ENCODE measurements around the gene CBX8. TPM values are rescaled to one million over a fixed set of nuclear protein-coding genes. Genes with fewer than 3 reads are reported as not detected.
A peak's percentile ranks its signal among the peaks of the same experiment; 100 is the strongest.

Gene CBX8
- total and polyA plus RNA-seq, 2 of the 13 experiments (the other 11 are each of a cell fraction or from before 2014, with no cell fraction given) = 0.34 to 12.6 TPM

DNA sequence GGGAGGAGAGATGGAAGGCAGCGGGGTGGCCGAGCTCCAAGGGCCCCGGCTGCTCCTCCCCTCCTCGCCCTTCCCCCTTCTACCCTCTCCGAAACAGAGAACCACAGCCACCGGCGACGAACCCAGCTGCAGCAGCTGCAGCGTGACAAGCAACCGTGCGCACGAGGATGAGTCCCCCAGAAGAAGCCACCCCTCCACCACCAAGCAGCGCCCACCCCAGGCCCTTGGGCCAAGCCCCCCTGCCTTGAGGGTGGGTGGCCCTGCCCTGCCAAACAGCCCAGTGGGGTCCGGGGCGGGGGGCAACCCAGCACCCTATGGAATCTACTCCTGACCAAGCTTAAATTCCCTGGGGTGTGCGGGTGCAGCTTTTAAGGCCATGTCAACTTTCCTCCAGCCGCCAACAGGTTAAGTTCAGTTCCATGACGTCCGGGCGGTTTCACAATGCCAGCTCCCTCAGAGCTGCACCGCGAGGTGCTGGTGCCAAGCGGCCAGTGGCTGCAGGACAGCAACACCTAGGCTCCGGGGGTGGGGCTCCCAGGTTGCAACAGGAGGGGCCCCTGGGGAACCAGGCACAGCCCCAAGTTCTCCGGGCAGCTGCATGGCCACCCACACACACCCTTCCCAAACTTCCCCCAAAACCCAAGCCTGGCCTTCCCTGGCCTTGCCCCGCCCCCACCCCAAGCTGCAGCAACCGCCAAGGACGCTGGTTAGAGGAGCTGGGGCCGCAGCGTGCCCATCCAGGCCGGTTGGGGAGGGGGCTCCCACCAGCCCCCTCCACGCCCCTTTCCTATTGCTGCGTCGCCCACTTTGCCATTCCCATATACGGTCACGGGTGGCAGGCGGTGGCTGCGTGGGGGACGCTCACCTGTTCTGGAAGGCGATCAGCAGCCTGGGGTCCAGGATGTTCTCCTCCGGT is 40.4 kb upstream of the CBX8 start (continued):
- TF ChIP-seq ZBTB40 (IDR thresholded peaks at IDR 0.05) = no peak
- TF ChIP-seq ZBTB40 (CRISPR knock-in tag; IDR thresholded peaks at IDR 0.05) = no peak
- peak; percentile 33; the same call in 1 of the 2 replicates for TF ChIP-seq ZNF441 (CRISPR knock-in tag; IDR thresholded peaks at IDR 0.05; ENCODE audit: borderline replicate concordance)
- TF ChIP-seq MYC (CRISPR knock-in tag; IDR thresholded peaks at IDR 0.05; ENCODE audit: borderline replicate concordance) = peak; percentile 65
- 0 out of 2 replicates have a peak, but pooled peaks have one; percentile 29 for TF ChIP-seq ZNF17 (CRISPR knock-in tag; IDR thresholded peaks at IDR 0.05)
- TF ChIP-seq ZMYM3 (CRISPR knock-in tag; IDR thresholded peaks at IDR 0.05) = no peak; the same call in 1 of the 2 replicates
- no peak for TF ChIP-seq CBX2 (IDR thresholded peaks at IDR 0.05; ENCODE audit: low read depth, low read length)
- no peak for TF ChIP-seq CBX2 (CRISPR knock-in tag; IDR thresholded peaks at IDR 0.05; ENCODE audit: low read depth)
- no peak for TF ChIP-seq ZNF180 (CRISPR knock-in tag; IDR thresholded peaks at IDR 0.05; ENCODE audit: borderline replicate concordance, low read depth)
- no peak for TF ChIP-seq JARID2 (CRISPR knock-in tag; IDR thresholded peaks at IDR 0.05; ENCODE audit: insufficient replicate concordance)
- no peak for TF ChIP-seq GLI4 (CRISPR knock-in tag; IDR thresholded peaks at IDR 0.05; ENCODE audit: borderline replicate concordance)
- TF ChIP-seq ZFYVE20 (CRISPR knock-in tag; IDR thresholded peaks at IDR 0.05; ENCODE audit: borderline replicate concordance, low read depth) = no peak
- TF ChIP-seq ZXDC (CRISPR knock-in tag; IDR thresholded peaks at IDR 0.05) = no peak
- no peak for TF ChIP-seq ZNF24 (IDR thresholded peaks at IDR 0.05)
- 0 out of 2 replicates have a peak, but pooled peaks have one; percentile 44 for TF ChIP-seq ZNF224 (CRISPR knock-in tag; IDR thresholded peaks at IDR 0.05)
- TF ChIP-seq, protein P1, sequence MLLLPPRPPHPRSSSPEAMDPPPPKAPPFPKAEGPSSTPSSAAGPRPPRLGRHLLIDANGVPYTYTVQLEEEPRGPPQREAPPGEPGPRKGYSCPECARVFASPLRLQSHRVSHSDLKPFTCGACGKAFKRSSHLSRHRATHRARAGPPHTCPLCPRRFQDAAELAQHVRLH (CRISPR knock-in tag; IDR thresholded peaks at IDR 0.05; ENCODE audit: borderline replicate concordance, low read depth) = no peak

Measured in HepG2 (cell line).